Suprapubic skin (tissue), 4 donors: ENCODE data around the gene TLCD3B.

ENCODE experiments used
- EP300 ChIP-seq: sonication (generic); formaldehyde crosslinking; IDR thresholded peaks from one replicate; pipeline ENCODE4 v1.6.1; 2017; ENCODE audit warnings: antibody characterized with exemption
- POLR2A ChIP-seq, 2 donors: fragments of 450-650 bp; IDR thresholded peaks; one replicate each; pipeline ENCODE4 v1.6.1; 2017; ENCODE audit warnings: antibody characterized with exemption in 2 of 2, mild to moderate bottlenecking in 2 of 2, moderate library complexity in 2 of 2
- POLR2AphosphoS5 ChIP-seq, 3 donors: sonication (generic); formaldehyde crosslinking; IDR thresholded peaks; one replicate each; pipeline ENCODE4 v1.6.1; 2017; ENCODE audit warnings: antibody characterized with exemption in 3 of 3
- TF ChIP-seq, protein P1 (sequence below), 2 donors: fragments of 200-600 bp in 1 of 2; fragments of 450-650 bp in 1 of 2; sonication (generic) in 1 of 2; IDR thresholded peaks; one replicate each; pipeline ENCODE4 v1.5.1; 2016 to 2019; ENCODE audit warnings: antibody characterized with exemption in 2 of 2, mild to moderate bottlenecking in 1 of 2, moderate library complexity in 1 of 2

DNA sequence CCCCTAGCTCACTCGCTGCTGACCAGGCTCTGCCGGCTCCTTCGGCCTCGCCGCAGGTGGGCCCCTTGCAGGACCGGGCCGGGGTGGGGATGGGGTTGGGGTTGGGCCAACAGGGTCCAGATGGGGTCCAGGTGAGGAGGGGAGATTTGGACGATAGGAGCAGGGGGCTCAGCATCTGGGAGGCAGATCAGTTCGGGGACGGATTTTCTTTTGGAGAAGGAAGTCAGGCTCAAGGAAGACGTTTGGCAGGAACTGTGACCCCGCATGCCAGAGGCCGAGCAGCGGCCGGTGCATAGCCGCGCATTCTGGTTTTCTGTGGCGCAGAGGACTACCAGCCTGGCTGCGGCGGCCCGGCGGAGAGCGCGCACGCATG is 33.6 kb upstream of the TLCD3B start:
- TF ChIP-seq, protein P1, sequence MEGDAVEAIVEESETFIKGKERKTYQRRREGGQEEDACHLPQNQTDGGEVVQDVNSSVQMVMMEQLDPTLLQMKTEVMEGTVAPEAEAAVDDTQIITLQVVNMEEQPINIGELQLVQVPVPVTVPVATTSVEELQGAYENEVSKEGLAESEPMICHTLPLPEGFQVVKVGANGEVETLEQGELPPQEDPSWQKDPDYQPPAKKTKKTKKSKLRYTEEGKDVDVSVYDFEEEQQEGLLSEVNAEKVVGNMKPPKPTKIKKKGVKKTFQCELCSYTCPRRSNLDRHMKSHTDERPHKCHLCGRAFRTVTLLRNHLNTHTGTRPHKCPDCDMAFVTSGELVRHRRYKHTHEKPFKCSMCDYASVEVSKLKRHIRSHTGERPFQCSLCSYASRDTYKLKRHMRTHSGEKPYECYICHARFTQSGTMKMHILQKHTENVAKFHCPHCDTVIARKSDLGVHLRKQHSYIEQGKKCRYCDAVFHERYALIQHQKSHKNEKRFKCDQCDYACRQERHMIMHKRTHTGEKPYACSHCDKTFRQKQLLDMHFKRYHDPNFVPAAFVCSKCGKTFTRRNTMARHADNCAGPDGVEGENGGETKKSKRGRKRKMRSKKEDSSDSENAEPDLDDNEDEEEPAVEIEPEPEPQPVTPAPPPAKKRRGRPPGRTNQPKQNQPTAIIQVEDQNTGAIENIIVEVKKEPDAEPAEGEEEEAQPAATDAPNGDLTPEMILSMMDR (IDR thresholded peaks at IDR 0.05): no peak
- TF ChIP-seq POLR2A (IDR thresholded peaks at IDR 0.05) (no peak), EP300 (no peak), POLR2AphosphoS5 (IDR thresholded peaks at IDR 0.05) (no peak)
